ENCODE data around the gene CHKA. TPM values are rescaled to one million over a fixed set of nuclear protein-coding genes. Genes with fewer than 3 reads are reported as not detected.
A peak's percentile ranks its signal among the peaks of the same experiment; 100 is the strongest.

Gene CHKA
- total and polyA plus RNA-seq, 2 experiments from 2014 or later = 37.1 to 94.4 TPM

DNA sequence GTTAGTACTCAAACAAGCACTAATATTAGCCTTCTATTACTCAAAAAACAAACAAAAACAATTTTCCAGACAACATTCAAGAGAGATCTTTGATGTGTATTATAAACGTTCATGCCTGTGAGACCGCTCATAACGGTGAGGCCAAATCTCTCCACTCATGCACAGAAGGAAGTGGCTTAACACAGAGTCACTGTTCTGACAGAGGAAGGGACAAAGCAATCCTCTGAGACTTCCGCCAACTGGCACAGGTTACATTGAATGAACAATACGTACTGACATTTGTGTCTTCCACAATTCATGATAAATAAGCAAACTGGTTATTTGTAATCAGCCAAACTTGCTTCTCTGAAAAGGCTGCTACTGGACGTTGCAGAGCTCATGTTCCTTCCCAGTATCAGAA lies 30.5 kb downstream of the CHKA start:
- Histone ChIP-seq H3K27me3 (ENCODE audit: insufficient read depth) (no peaks in the 10 kb centered on the region), H3K4me2 (no peak overlapping the region), H3K4me1 (ENCODE audit: insufficient read depth) (peaks cover 3% of the 10 kb centered on the region), H3K4me3 (no peak overlapping the region), H3K9me2 (ENCODE audit: insufficient read depth) (no peaks in the 10 kb centered on the region), H2AFZ (no peak overlapping the region), H3K27ac (ENCODE audit: low read depth) (no peak overlapping the region), H3K79me2 (replicated peaks; ENCODE audit: insufficient read depth) (peaks cover 94% of the 10 kb centered on the region), H4K20me1 (replicated peaks; ENCODE audit: insufficient read depth) (peaks cover 35% of the 10 kb centered on the region), H3K36me3 (ENCODE audit: insufficient read depth) (peaks cover 4% of the 10 kb centered on the region; the same call in 1 of the 2 replicates), H3F3A (replicated peaks; ENCODE audit: low read depth) (0 out of 2 replicates have a peak, but pooled peaks cover 4% of the 10 kb centered on the region)
- no peak overlapping the region for H3K27ac Mint-ChIP-seq
- no peaks in the 10 kb centered on the region for H3K9me3 Mint-ChIP-seq
- no peak for TF ChIP-seq STAT1 (IDR thresholded peaks at IDR 0.05; ENCODE audit: unreplicated experiment)
- TF ChIP-seq POLR2AphosphoS5 (IDR thresholded peaks at IDR 0.05; ENCODE audit: low read depth) = no peak
- TF ChIP-seq CREB1 (CRISPR knock-in tag; IDR thresholded peaks at IDR 0.05; ENCODE audit: low read depth) = no peak
- no peak for TF ChIP-seq REST (IDR thresholded peaks at IDR 0.05; ENCODE audit: unreplicated experiment)
- TF ChIP-seq, protein P1, sequence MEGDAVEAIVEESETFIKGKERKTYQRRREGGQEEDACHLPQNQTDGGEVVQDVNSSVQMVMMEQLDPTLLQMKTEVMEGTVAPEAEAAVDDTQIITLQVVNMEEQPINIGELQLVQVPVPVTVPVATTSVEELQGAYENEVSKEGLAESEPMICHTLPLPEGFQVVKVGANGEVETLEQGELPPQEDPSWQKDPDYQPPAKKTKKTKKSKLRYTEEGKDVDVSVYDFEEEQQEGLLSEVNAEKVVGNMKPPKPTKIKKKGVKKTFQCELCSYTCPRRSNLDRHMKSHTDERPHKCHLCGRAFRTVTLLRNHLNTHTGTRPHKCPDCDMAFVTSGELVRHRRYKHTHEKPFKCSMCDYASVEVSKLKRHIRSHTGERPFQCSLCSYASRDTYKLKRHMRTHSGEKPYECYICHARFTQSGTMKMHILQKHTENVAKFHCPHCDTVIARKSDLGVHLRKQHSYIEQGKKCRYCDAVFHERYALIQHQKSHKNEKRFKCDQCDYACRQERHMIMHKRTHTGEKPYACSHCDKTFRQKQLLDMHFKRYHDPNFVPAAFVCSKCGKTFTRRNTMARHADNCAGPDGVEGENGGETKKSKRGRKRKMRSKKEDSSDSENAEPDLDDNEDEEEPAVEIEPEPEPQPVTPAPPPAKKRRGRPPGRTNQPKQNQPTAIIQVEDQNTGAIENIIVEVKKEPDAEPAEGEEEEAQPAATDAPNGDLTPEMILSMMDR (conservative IDR thresholded peaks at IDR 0.05; ENCODE audit: low read depth in 2 of 2) = no peak
- H3K27me3 Mint-ChIP-seq (ENCODE audit: insufficient read depth, low read depth, poor library complexity) = no peaks in the 10 kb centered on the region
- ATAC-seq (no peak), DNase-seq (ENCODE audit: low spot score) (no peak)
- peaks cover 9% of the 10 kb centered on the region; the same call in 2 of the 3 replicates for H3K36me3 Mint-ChIP-seq (ENCODE audit: low read depth)
- H3K4me1 Mint-ChIP-seq = peaks cover 8% of the 10 kb centered on the region
- H3K4me3 Mint-ChIP-seq = no peak overlapping the region

DNA sequence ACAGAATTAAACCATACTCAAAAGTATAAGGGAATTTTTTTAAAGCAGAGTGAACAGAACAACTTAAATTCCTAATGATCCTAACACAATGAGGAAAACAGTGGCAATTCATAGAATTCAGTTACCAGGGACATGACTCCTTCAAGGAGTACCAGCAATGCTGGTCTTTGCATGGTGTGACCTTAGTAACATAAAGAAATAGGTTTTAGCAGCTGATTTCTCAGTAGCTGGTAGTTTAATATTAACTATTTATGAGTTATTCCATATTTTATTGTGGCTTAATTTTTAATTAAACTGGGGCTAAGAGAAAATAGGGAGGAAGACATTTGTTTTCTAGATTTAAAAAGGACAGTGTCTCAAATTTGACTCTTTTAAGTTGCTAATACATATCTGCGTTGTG lies 30.9 kb downstream of the CHKA start:
- Histone ChIP-seq H3K4me1 (ENCODE audit: insufficient read depth) (peaks cover 3% of the 10 kb centered on the region), H3K9me2 (ENCODE audit: insufficient read depth) (no peaks in the 10 kb centered on the region), H4K20me1 (replicated peaks; ENCODE audit: insufficient read depth) (peaks cover 37% of the 10 kb centered on the region), H3K36me3 (ENCODE audit: insufficient read depth) (peaks cover 4% of the 10 kb centered on the region; the same call in 1 of the 2 replicates), H3K79me2 (replicated peaks; ENCODE audit: insufficient read depth) (peaks cover 98% of the 10 kb centered on the region), H3K27ac (ENCODE audit: low read depth) (0 out of 2 replicates have a peak overlapping the region, but pooled peaks have one; percentile 21), H2AFZ (no peak overlapping the region), H3K4me3 (no peak overlapping the region), H3F3A (replicated peaks; ENCODE audit: low read depth) (0 out of 2 replicates have a peak, but pooled peaks cover 4% of the 10 kb centered on the region), H3K4me2 (no peak overlapping the region), H3K27me3 (ENCODE audit: insufficient read depth) (no peaks in the 10 kb centered on the region)
- ATAC-seq (no peak), DNase-seq (ENCODE audit: low spot score) (no peak)
- Mint-ChIP-seq H3K27ac (no peak overlapping the region), H3K27me3 (ENCODE audit: insufficient read depth, low read depth, poor library complexity) (no peaks in the 10 kb centered on the region), H3K9me3 (no peaks in the 10 kb centered on the region), H3K4me3 (no peak overlapping the region), H3K4me1 (peaks cover 8% of the 10 kb centered on the region), H3K36me3 (ENCODE audit: low read depth) (peaks cover 9% of the 10 kb centered on the region; the same call in 2 of the 3 replicates)
- TF ChIP-seq NANOG (IDR thresholded peaks at IDR 0.05; ENCODE audit: borderline replicate concordance) (no peak), CREB1 (CRISPR knock-in tag; IDR thresholded peaks at IDR 0.05; ENCODE audit: low read depth) (no peak), ZNF331 (CRISPR knock-in tag; IDR thresholded peaks at IDR 0.05; ENCODE audit: low read depth) (no peak)
- TF ChIP-seq, protein P2, sequence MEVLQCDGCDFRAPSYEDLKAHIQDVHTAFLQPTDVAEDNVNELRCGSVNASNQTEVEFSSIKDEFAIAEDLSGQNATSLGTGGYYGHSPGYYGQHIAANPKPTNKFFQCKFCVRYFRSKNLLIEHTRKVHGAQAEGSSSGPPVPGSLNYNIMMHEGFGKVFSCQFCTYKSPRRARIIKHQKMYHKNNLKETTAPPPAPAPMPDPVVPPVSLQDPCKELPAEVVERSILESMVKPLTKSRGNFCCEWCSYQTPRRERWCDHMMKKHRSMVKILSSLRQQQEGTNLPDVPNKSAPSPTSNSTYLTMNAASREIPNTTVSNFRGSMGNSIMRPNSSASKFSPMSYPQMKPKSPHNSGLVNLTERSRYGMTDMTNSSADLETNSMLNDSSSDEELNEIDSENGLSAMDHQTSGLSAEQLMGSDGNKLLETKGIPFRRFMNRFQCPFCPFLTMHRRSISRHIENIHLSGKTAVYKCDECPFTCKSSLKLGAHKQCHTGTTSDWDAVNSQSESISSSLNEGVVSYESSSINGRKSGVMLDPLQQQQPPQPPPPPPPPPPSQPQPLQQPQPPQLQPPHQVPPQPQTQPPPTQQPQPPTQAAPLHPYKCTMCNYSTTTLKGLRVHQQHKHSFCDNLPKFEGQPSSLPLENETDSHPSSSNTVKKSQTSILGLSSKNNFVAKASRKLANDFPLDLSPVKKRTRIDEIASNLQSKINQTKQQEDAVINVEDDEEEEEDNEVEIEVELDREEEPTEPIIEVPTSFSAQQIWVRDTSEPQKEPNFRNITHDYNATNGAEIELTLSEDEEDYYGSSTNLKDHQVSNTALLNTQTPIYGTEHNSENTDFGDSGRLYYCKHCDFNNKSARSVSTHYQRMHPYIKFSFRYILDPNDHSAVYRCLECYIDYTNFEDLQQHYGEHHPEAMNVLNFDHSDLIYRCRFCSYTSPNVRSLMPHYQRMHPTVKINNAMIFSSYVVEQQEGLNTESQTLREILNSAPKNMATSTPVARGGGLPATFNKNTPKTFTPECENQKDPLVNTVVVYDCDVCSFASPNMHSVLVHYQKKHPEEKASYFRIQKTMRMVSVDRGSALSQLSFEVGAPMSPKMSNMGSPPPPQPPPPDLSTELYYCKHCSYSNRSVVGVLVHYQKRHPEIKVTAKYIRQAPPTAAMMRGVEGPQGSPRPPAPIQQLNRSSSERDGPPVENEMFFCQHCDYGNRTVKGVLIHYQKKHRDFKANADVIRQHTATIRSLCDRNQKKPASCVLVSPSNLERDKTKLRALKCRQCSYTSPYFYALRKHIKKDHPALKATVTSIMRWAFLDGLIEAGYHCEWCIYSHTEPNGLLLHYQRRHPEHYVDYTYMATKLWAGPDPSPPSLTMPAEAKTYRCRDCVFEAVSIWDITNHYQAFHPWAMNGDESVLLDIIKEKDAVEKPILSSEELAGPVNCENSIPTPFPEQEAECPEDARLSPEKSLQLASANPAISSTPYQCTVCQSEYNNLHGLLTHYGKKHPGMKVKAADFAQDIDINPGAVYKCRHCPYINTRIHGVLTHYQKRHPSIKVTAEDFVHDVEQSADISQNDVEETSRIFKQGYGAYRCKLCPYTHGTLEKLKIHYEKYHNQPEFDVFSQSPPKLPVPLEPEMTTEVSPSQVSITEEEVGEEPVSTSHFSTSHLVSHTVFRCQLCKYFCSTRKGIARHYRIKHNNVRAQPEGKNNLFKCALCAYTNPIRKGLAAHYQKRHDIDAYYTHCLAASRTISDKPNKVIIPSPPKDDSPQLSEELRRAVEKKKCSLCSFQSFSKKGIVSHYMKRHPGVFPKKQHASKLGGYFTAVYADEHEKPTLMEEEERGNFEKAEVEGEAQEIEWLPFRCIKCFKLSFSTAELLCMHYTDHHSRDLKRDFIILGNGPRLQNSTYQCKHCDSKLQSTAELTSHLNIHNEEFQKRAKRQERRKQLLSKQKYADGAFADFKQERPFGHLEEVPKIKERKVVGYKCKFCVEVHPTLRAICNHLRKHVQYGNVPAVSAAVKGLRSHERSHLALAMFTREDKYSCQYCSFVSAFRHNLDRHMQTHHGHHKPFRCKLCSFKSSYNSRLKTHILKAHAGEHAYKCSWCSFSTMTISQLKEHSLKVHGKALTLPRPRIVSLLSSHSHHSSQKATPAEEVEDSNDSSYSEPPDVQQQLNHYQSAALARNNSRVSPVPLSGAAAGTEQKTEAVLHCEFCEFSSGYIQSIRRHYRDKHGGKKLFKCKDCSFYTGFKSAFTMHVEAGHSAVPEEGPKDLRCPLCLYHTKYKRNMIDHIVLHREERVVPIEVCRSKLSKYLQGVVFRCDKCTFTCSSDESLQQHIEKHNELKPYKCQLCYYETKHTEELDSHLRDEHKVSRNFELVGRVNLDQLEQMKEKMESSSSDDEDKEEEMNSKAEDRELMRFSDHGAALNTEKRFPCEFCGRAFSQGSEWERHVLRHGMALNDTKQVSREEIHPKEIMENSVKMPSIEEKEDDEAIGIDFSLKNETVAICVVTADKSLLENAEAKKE (CRISPR knock-in tag; IDR thresholded peaks at IDR 0.05) = no peak
